H1 (cell line): ENCODE data around the gene VASP. TPM values are rescaled to one million over a fixed set of nuclear protein-coding genes. Genes with fewer than 3 reads are reported as not detected.

Source experiments
- CTCF ChIA-PET: fragments of 300-600 bp; sonication (Branson Sonifier 250); formaldehyde crosslinking; loops from one replicate; lab custom pipeline; 2021; ENCODE audit not compliant: partially characterized antibody; lab: Charles Lee
- POLR2A ChIA-PET: fragments of 300-600 bp; sonication (Branson Sonifier 250); formaldehyde crosslinking; loops from one replicate; lab custom pipeline; 2021; ENCODE audit warnings: inconsistent platforms; ENCODE audit not compliant: partially characterized antibody; lab: Charles Lee
- DNase-seq, 2 experiments: peaks; one replicate each; pipeline versions ENCODE4 v3.0.0 to v3.0.0-alpha.2; 2010 to 2022; ENCODE audit warnings: low spot score in 2 of 2, low read depth in 1 of 2, mixed read lengths in 1 of 2
- FAIRE-seq: peaks from 2 replicates; lab custom pipeline; 2011; peaks lifted over from hg19 to GRCh38; lab: Jason Lieb, UNC
- H2AFZ ChIP-seq: 2 replicates; pipeline ENCODE4 v1.8.1; 2012; ENCODE audit warnings: low read length, inconsistent platforms
- H2AK5ac ChIP-seq: 2 replicates; pipeline ENCODE4 v1.6.1; 2013; ENCODE audit warnings: low read depth, low read length
- H2BK120ac ChIP-seq: replicated peaks from 2 replicates; pipeline ENCODE3; 2013; ENCODE audit warnings: low read depth, low read length, inconsistent platforms
- H2BK12ac ChIP-seq: 2 replicates; pipeline ENCODE4 v1.6.1; 2013; ENCODE audit warnings: low read depth, low read length
- H2BK15ac ChIP-seq: 2 replicates; pipeline ENCODE4 v1.6.1; 2013; ENCODE audit warnings: low read length
- H2BK20ac ChIP-seq: 2 replicates; pipeline ENCODE4 v1.6.1; 2013; ENCODE audit warnings: low read length
- H2BK5ac ChIP-seq: 2 replicates; pipeline ENCODE4 v1.6.1; 2013; ENCODE audit warnings: low read depth, low read length
- H3K14ac ChIP-seq: 2 replicates; pipeline ENCODE4 v1.6.1; 2013; ENCODE audit warnings: inconsistent platforms; ENCODE audit not compliant: insufficient read length
- H3K18ac ChIP-seq: 2 replicates; pipeline ENCODE4 v1.6.1; 2013; ENCODE audit warnings: low read length; ENCODE audit errors: extremely low read depth
- H3K23ac ChIP-seq: 2 replicates; pipeline ENCODE4 v1.6.1; 2013; ENCODE audit warnings: inconsistent platforms; ENCODE audit not compliant: insufficient read length
- H3K23me2 ChIP-seq: 2 replicates; pipeline ENCODE4 v1.6.1; 2013; ENCODE audit warnings: low read depth, low read length
- H3K27ac ChIP-seq: 2 replicates; pipeline ENCODE4 v1.6.1; 2011; ENCODE audit warnings: low read depth, low read length, inconsistent platforms
- H3K27me3 ChIP-seq, 4 experiments: replicated peaks in 1 of 4; 1 replicate in 1 of 4; 2 replicates in 3 of 4; pipeline versions ENCODE4 v1.6.1 to v1.8.1; 2011 to 2013; ENCODE audit warnings: low read length in 3 of 4, mild to moderate bottlenecking in 3 of 4, inconsistent platforms in 2 of 4, mixed read lengths in 2 of 4, moderate library complexity in 1 of 4; ENCODE audit not compliant: control insufficient read depth in 3 of 4, insufficient read depth in 3 of 4; ENCODE audit errors: extremely low read depth in 1 of 4
- H3K36me3 ChIP-seq, 4 experiments: 2 replicates each; pipeline versions ENCODE4 v1.6.1 to v1.8.1; 2011 to 2013; ENCODE audit warnings: mild to moderate bottlenecking in 4 of 4, low read length in 3 of 4, moderate library complexity in 2 of 4, control low read depth in 1 of 4, inconsistent platforms in 1 of 4; ENCODE audit not compliant: insufficient read depth in 4 of 4, control insufficient read depth in 2 of 4
- H3K4ac ChIP-seq: replicated peaks from 2 replicates; pipeline ENCODE3; 2013; ENCODE audit warnings: low read length, low read depth, mixed read lengths, inconsistent platforms; ENCODE audit not compliant: insufficient read length
- H3K4me1 ChIP-seq, 4 experiments: replicated peaks in 1 of 4; 1 replicate in 1 of 4; 2 replicates in 3 of 4; pipeline versions ENCODE4 v1.6.1 to v1.8.1; 2011 to 2013; ENCODE audit warnings: low read length in 3 of 4, inconsistent platforms in 2 of 4, mixed read lengths in 1 of 4; ENCODE audit not compliant: insufficient read depth in 4 of 4, control insufficient read depth in 3 of 4
- H3K4me2 ChIP-seq, 2 experiments: 2 replicates each; pipeline versions ENCODE4 v1.6.1 to v1.8.1; 2011 to 2013; ENCODE audit warnings: low read depth in 2 of 2, low read length in 2 of 2, control low read depth in 1 of 2, inconsistent platforms in 1 of 2, mild to moderate bottlenecking in 1 of 2; ENCODE audit not compliant: insufficient read depth in 1 of 2
- H3K4me3 ChIP-seq, 4 experiments: fragments of 200-600, 300-600 bp in 1 of 4; sonication (generic), shearing (Covaris generic), sonication (Bioruptor Twin) in 1 of 4; 2 replicates each; pipeline versions ENCODE4 v1.5.1 to v1.8.1; 2011 to 2016; ENCODE audit warnings: low read length in 4 of 4, low read depth in 3 of 4, control low read depth in 2 of 4, inconsistent platforms in 2 of 4, mild to moderate bottlenecking in 2 of 4, mixed read lengths in 1 of 4, moderate library complexity in 1 of 4; ENCODE audit not compliant: insufficient read depth in 2 of 4; ENCODE audit errors: extremely low read depth in 1 of 4
- H3K56ac ChIP-seq: replicated peaks from 2 replicates; pipeline ENCODE3; 2013; ENCODE audit warnings: low read depth, mild to moderate bottlenecking, mixed read lengths, low read length, inconsistent platforms; ENCODE audit not compliant: insufficient read length
- H3K79me1 ChIP-seq: 2 replicates; pipeline ENCODE4 v1.6.1; 2013; ENCODE audit warnings: low read depth, low read length, control low read depth
- H3K79me2 ChIP-seq, 2 experiments: 2 replicates each; pipeline versions ENCODE4 v1.6.1 to v1.8.1; 2012 to 2013; ENCODE audit warnings: low read length in 2 of 2, mild to moderate bottlenecking in 2 of 2, inconsistent platforms in 1 of 2; ENCODE audit not compliant: insufficient read depth in 2 of 2, control insufficient read depth in 1 of 2
- H3K9ac ChIP-seq, 4 experiments: replicated peaks in 1 of 4; 1 replicate in 1 of 4; 2 replicates in 3 of 4; pipeline versions ENCODE4 v1.6.1 to v1.8.1; 2011 to 2013; ENCODE audit warnings: low read depth in 3 of 4, low read length in 3 of 4, control low read depth in 2 of 4, mild to moderate bottlenecking in 2 of 4, moderate library complexity in 2 of 4, inconsistent platforms in 1 of 4; ENCODE audit errors: extremely low read depth in 1 of 4
- H3K9me3 ChIP-seq, 2 experiments: 2 replicates each; pipeline versions ENCODE4 v1.6.1 to v1.8.1; 2012 to 2013; ENCODE audit warnings: mild to moderate bottlenecking in 2 of 2, moderate library complexity in 2 of 2, control low read depth in 1 of 2, inconsistent platforms in 1 of 2, low read depth in 1 of 2, low read length in 1 of 2, mixed read lengths in 1 of 2; ENCODE audit not compliant: insufficient read depth in 2 of 2
- H4K20me1 ChIP-seq, 2 experiments: replicated peaks in 1 of 2; 2 replicates each; pipeline versions ENCODE3 to v1.8.1; 2011 to 2013; ENCODE audit warnings: inconsistent platforms in 2 of 2, low read length in 2 of 2, mild to moderate bottlenecking in 1 of 2; ENCODE audit not compliant: insufficient read depth in 2 of 2, control insufficient read depth in 1 of 2
- H4K5ac ChIP-seq: 2 replicates; pipeline ENCODE4 v1.6.1; 2013; ENCODE audit warnings: low read length, low read depth, mixed read lengths, inconsistent platforms; ENCODE audit not compliant: insufficient read length
- H4K8ac ChIP-seq: 2 replicates; pipeline ENCODE4 v1.8.0; 2013; ENCODE audit warnings: mild to moderate bottlenecking, moderate library complexity, low read length, inconsistent platforms; ENCODE audit not compliant: insufficient read depth; ENCODE audit errors: extremely low read depth
- H4K91ac ChIP-seq: replicated peaks from 2 replicates; pipeline ENCODE3; 2013; ENCODE audit warnings: low read length, mixed read lengths, inconsistent platforms; ENCODE audit not compliant: insufficient read length
- CHD1 ChIP-seq: IDR thresholded peaks from 2 replicates; pipeline ENCODE4 v1.6.1; 2012; ENCODE audit warnings: low read depth, low read length, improper control_type of control experiment
- GABPA ChIP-seq: IDR thresholded peaks from 2 replicates; pipeline ENCODE4 v1.6.1; 2011; ENCODE audit warnings: mild to moderate bottlenecking, low read length, moderate library complexity, borderline replicate concordance; ENCODE audit not compliant: insufficient read depth
- HDAC2 ChIP-seq, 2 experiments: fragments of 300-600 bp in 1 of 2; sonication (generic) in 1 of 2; IDR thresholded peaks; 2 replicates each; pipeline ENCODE4 v1.6.1; 2011 to 2012; ENCODE audit warnings: low read depth in 2 of 2, low read length in 2 of 2, mild to moderate bottlenecking in 2 of 2, moderate library complexity in 2 of 2, borderline replicate concordance in 1 of 2, inconsistent platforms in 1 of 2
- JUN ChIP-seq: IDR thresholded peaks from 2 replicates; pipeline ENCODE4 v1.6.1; 2011; ENCODE audit warnings: low read depth, mild to moderate bottlenecking, improper control_type of control experiment, low read length
- POLR2AphosphoS5 ChIP-seq: IDR thresholded peaks from 2 replicates; pipeline ENCODE4 v1.6.1; 2011; ENCODE audit warnings: low read depth, low read length
- SIRT6 ChIP-seq: IDR thresholded peaks from one replicate; pipeline ENCODE4 v1.7.1; 2012; ENCODE audit warnings: low read length, inconsistent platforms
- SIX5 ChIP-seq: IDR thresholded peaks from 2 replicates; pipeline ENCODE4 v1.6.1; 2011; ENCODE audit warnings: mild to moderate bottlenecking, low read depth, low read length
- SUZ12 ChIP-seq: fragments of 200-600 bp; sonication (generic); IDR thresholded peaks from 2 replicates; pipeline ENCODE4 v1.6.1; 2012; ENCODE audit warnings: mild to moderate bottlenecking, inconsistent platforms, low read length, moderate library complexity, mixed read lengths
- TCF12 ChIP-seq: IDR thresholded peaks from 2 replicates; pipeline ENCODE4 v1.6.1; 2011; ENCODE audit warnings: low read depth, mild to moderate bottlenecking, low read length
- TEAD4 ChIP-seq: IDR thresholded peaks from 2 replicates; pipeline ENCODE4 v1.6.1; 2012; ENCODE audit warnings: low read depth, low read length, inconsistent platforms, mixed read lengths
- USF2 ChIP-seq: IDR thresholded peaks from 2 replicates; pipeline ENCODE4 v1.6.1; 2011; ENCODE audit warnings: low read length, improper control_type of control experiment
- WGBS, 2 experiments: shearing (Covaris generic) in 1 of 2; methylation state at CpG; one replicate each; pipeline versions ENCODE4 v1.1.6 to v1.1.7; 2013 to 2015; ENCODE audit warnings: low lambda C conversion rate in 2 of 2, mixed read lengths in 2 of 2, inconsistent platforms in 1 of 2, low coverage in 1 of 2, missing lambda C conversion rate in 1 of 2; ENCODE audit not compliant: insufficient replicate concordance in 2 of 2, insufficient coverage in 1 of 2, insufficient read length in 1 of 2; ENCODE audit errors: extremely low coverage in 1 of 2, missing lambda C conversion rate in 1 of 2; 5-methylcytosine and 5-hydroxymethylcytosine counted together
- polyA plus RNA-seq, 7 experiments: library from polyadenylated mRNA; depleted of rRNA in 3 of 7; stranded (reverse) in 5 of 7; unstranded in 2 of 7; fragments of >200 nt in 5 of 7; fragments of 200-250 nt in 2 of 7; gene quantifications; 1 replicate in 5 of 7; 2 replicates in 1 of 7; 4 replicates in 1 of 7; pipeline versions ENCODE4 v1.2.1 to v1.2.3, GENCODE V29; 2011 to 2013; ENCODE audit warnings: missing spikeins in 2 of 7, mixed read lengths in 2 of 7
- total RNA-seq: library from RNA; stranded (reverse); fragmentation: NEBNext Ultra II Directional; extraction: Animal tissue kit (Norgen Biotek cat#: 25700); gene quantifications from 2 replicates; pipeline ENCODE4 v1.2.1, GENCODE V29; 2021

VASP gene
- total and polyA plus RNA-seq, 2 of the 8 experiments (the other 6 are each of a cell fraction or from before 2014, with no cell fraction given) = 89.7 to 135 TPM

- CTCF ChIA-PET = interaction anchor here (0.8 to 8.1 kb wide), 10 partner anchors 10 to 86 kb away, joined by 3 to 79 read pairs (median 3); no protein-coding TSS in a partner anchor
- Histone ChIP-seq H2AFZ (no peak overlapping the region), H3K79me2 (0 out of 4 replicates have a peak, but pooled peaks cover 0 to 2% of the 10 kb centered on the region in 2 experiments), H2BK12ac (no peak overlapping the region), H3K4me3 (no peak overlapping the region), H3K18ac (no peak overlapping the region), H2BK20ac (no peak overlapping the region), H3K9me3 (no peaks in the 10 kb centered on the region), H3K79me1 (peaks cover 2% of the 10 kb centered on the region; the same call in 1 of the 2 replicates), H3K23me2 (no peaks in the 10 kb centered on the region; the same call in 1 of the 2 replicates), H4K20me1 (peaks cover 0 to 5% of the 10 kb centered on the region in 2 experiments), H3K4me1 (peaks cover 0 to 3% (median 0%) of the 10 kb centered on the region in 4 experiments; a peak in 4 of 7 replicates), H2AK5ac (no peak overlapping the region), H3K23ac (no peak overlapping the region), H3K4ac (no peak overlapping the region), H3K36me3 (no peaks in the 10 kb centered on the region), H2BK5ac (no peak overlapping the region), H3K4me2 (no peak overlapping the region), H4K8ac (no peak overlapping the region), H4K5ac (no peak overlapping the region), H2BK120ac (no peak overlapping the region), H3K27me3 (no peaks in the 10 kb centered on the region), H4K91ac (no peak overlapping the region), H2BK15ac (no peak overlapping the region), H3K9ac (no peak overlapping the region), H3K14ac (no peak overlapping the region), H3K27ac (no peak overlapping the region), H3K56ac (no peak overlapping the region)
- POLR2A ChIA-PET = interaction anchor here (0.6 to 1.0 kb wide), 2 partner anchors 20 to 143 kb away, joined by 3 to 4 read pairs; no protein-coding TSS in a partner anchor
- DNase-seq (no peak), FAIRE-seq (no peak)
- 90% methylated on average over 8 of the region's 8 CpGs; no CpG with 5 or more reads in 1 of the 2 experiments for WGBS, 2 experiments
- TF ChIP-seq SUZ12 (no peak), POLR2AphosphoS5 (no peak), TEAD4 (no peak), JUN (no peak), GABPA (no peak), TCF12 (no peak), SIX5 (no peak), CHD1 (no peak), HDAC2 (IDR thresholded peaks at IDR 0.05; ENCODE audit: borderline replicate concordance in 1 of 2, low read depth in 2 of 2, low read length in 2 of 2) (no peak), USF2 (no peak), SIRT6 (no peak)
These were observed 64.4 kb downstream of the VASP start for GRCh38 chr19:45571457-45572220.
